SHP77 (cell line): ENCODE data around the gene TAS2R9.
"Not testable (repeated sequence)": the region's sequence is repeated elsewhere in the genome, so short reads cannot be mapped to it uniquely, and the experiment has no call there.

ENCODE experiments used
- DNase-seq, 2 experiments: peaks; one replicate each; lab custom pipeline; 2025; lab: John Stamatoyannopoulos, UW

Gene TAS2R9, protein sequence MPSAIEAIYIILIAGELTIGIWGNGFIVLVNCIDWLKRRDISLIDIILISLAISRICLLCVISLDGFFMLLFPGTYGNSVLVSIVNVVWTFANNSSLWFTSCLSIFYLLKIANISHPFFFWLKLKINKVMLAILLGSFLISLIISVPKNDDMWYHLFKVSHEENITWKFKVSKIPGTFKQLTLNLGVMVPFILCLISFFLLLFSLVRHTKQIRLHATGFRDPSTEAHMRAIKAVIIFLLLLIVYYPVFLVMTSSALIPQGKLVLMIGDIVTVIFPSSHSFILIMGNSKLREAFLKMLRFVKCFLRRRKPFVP

DNA sequence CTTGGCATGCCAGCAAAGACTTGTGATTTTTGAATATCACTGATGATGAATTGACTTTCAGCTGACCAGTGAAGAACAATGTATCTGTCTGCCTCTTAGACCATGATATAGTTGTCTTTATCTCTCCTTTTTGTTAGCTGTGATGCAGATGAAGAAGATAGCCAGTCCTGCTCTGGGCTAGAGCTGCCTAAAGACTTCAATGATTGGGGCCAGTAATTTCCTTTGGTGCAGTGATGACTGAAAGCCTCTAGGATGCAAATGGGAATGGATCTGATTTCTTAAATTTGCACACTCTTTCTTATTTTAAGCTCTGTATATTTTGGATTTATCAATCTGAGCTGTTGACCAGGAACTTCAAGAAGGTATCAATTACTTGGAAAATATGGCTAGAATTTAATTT, at the start of gene TAS2R9:
Gene TAS2R9 (minus strand): TSS at position 101 of the 400 bp plus-strand sequence. CDS start 93 bp downstream, at position 8.
- DNase-seq, result no peak

DNA sequence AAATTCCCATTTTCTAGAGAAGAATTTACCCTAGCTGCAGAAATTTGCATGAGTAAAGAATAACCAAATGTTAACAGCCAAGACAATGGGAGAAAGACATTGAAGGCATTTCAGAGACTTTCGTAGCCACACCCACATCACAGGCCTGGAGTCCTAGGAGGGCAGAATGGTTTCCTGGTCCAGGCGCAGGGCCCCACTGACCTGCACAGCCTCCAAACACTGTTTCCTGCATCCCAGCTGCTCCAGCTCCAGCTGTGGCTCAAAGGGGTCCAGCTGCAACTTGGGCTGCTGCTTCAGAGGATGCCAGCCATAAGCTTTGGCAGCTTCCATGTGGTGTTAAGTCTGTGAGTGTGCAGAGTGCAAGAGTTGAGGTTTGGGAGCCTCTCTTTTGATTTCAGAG, 45.8 kb upstream of the TAS2R9 start:
- no peak for DNase-seq

DNA sequence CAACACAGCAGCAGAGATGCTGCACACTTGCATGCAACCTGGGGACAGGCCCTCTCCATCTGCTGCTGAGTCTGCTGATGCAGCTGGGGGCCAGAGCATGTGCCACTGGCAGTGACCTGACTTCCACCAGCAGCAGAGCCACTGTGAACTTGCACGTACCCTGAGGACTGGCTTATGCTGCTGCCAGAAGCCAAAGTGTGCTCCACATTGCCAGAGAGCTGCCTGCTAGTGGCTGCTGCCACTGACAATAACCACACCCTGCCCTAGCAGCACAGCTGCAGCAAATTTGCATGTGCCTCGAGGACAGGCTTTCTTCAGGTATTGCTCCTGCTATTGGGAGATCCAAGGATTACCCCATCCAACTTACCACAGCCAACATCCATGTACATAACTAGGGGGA, 43.8 kb upstream of the TAS2R9 start:
- DNase-seq, result no peak

DNA sequence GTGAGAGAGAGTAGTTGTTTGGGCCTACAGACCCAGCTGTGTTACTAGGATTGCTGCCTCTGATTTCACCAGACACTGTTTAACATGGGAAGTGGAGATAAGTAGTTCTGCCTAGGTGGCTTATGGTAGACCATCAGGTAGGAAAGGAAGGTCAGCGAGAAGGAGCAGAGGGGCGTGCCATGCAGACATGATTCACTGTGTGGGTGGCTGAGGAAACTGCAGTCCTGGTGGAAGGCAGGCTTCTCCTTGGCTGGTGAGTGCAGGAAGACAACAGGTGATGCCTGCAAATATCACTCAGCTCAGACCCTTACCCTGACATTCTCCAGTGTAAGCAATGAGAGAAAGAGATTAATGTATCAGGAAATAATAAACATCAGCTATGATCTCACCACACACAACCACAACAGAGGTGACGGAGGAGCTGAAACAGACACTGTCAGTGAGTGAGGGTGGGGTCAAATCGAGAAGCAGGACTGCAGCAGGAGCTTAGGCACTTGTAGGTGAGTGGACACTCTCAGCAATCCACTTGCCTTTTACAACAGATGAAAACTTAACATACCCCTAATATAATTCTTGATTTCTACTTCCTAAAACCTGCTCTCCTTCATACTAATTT, 41.4 kb upstream of the TAS2R9 start:
- DNase-seq, result no peak

DNA sequence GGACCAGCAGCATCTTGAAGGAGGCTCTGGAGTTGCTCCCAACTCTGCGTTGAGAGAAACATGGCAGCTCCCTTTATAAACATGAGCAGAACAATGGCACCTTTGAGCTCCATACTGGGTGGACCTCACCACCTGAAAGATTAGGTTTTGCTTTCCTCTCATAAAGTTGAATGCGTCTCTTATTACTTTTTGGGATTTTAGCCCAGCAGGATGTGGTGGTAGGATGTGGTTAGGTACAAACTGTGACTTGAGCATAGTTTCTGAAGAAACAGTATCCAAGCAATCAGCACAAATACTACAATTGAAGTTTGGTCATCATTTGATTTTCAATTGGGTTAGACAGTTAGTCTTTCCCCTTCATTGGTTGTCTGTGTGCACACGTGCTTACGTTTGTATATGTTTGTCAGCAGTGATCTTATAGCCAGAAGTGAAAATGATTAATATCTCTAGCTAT, 39.5 kb upstream of the TAS2R9 start, which contains the start of gene PRR4:
Gene PRR4 (minus strand): TSS at position 51 of the 454 bp plus-strand sequence. CDS start 38 bp downstream, at position 13.
- no peak for DNase-seq

DNA sequence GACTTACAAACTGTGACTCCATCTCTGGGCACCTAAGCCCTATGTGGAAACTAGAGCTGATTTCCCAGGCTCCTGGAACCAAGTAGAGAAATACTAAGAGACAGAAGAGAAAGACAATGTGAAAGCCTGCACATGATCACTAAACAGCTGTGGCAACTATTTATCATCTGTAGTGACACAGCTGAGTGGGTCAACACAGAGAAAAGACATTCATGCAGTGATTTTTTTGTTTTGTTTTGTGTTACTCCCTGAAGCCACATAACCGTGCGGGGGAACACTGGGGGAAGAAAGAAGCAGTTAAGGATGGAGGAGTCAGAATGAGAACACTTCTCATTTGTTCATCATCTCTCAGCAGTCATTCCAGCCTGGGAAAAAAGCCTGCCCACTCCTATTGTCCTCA, 37.8 kb upstream of the TAS2R9 start:
- DNase-seq, result no peak

DNA sequence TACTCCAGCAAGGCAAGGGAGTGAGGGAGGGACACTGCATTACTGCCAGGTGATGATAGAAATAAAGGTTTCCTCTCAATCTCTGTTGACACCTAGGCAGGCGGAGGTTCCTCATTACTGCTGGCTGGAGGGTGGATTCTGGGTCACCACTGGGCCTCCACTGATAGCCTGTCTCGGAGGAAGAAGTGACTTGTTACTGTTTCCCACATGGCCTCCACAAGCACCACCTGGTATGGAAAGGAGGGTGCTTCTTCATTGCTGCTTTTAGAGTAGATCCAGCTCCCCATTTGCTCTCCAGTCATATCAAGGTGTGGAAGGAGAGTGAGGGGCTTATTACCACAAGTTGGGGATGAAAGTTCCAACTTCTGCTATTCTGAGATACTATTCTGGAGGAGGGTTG, 32.9 kb upstream of the TAS2R9 start:
- DNase-seq, result no peak

DNA sequence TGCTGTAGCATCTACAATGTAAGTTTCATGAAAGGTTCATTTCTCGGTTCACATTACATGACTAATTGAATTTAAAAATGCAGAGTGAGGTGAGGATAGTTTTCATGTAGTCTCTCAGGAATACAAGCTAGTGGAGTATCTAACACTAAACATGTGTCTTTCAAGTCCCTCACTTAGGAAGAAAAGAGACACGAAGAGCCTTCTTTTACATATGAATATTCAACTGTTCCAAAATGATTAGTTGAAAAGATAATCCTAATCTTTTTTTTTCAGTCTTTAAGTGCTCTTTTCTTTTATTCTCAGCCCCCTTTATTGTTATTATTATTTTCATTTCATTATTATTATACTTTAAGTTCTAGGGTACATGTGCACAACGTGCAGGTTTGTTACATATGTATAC, 28.5 kb upstream of the TAS2R9 start:
- no peak for DNase-seq

DNA sequence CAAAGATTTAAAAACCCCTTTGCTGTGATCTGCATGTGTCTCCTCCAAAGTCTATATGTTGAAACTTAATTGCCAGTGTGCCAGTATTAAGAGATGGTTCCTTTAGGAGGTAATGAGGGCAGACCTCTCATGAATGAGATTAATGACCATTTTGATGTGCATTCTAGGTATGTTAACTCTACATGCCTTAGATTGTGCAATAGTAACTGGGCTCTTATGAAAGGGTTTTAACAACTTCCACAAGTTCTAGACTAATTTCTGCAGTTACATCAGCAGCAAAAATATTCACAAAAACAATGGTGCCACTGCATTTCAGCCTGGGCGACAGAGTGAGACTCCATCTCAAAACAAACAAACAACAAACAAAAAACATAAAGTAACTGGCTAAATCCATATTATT, 20.0 kb upstream of the TAS2R9 start:
- no peak for DNase-seq

DNA sequence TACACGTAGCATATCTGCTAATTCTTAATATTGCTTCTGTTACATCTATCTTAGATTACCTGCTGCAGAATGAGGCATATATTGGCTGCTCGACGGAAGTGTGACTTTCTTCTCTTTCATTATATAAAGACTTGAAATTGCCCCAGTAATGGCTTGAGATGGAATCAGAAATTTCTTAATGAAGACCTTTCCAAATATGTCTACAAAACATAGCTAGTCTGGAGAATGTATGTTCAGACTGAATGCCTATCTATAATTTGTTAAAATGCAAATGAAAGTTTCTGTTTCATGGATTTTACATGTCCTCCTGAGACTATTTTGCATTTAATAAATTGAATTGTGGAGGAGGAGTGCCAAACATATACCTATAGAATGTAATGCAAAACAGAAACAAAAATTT, 16.3 kb upstream of the TAS2R9 start, which contains the start of gene TAS2R10:
Gene TAS2R10 (minus strand): TSS at position 101 of the 400 bp plus-strand sequence. CDS start 89 bp downstream, at position 12.
- no peak for DNase-seq

DNA sequence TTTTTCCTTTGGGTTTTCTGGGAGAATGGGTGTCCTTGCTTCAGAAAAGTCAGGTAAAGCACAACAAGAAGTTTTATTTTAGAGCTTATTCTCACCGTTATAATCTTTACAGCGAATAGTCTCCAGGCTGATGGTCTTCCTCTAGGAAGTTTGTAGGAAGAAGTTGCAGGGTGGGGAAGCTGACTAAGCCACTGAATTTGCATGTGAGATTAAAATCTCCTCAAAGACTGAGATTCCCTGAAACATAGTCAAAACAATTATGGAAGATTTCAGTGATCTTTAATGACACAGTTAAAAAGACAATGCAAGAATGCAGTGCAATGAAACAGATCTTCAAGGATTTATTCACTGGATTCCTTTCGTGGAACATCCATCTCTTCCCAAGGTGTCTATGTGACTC, 15.0 kb upstream of the TAS2R9 start:
- DNase-seq, result no peak

DNA sequence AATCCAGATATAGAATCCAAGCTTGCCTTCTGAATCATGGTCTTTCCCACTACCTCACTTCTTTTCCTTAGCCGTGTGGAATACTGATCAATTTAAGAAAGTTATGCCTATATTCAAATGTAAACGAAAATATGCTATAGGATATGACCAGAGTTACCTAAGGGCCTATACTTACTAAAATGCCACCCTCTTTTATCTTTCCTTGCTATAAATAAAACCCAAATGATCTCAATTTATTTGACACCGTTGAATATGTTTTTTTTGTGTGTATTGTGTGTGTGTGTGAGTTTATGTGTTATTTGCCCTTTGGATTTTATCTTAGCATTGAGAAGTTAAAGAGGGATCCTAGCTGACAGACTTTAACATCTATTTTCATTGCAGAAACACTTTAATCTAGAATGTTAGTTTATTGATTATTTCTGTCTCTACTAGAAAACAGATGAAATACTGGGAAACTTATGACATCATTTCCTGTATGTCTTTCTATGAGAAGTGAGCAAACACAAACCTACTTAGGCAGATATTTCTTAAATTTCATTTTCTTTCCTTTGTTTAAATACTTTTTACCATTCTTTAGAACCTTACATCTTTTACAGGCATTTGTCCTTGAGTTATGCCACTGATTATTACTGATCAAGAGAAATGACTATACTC, 2.0 kb upstream of the TAS2R9 start:
- DNase-seq, result no peak

DNA sequence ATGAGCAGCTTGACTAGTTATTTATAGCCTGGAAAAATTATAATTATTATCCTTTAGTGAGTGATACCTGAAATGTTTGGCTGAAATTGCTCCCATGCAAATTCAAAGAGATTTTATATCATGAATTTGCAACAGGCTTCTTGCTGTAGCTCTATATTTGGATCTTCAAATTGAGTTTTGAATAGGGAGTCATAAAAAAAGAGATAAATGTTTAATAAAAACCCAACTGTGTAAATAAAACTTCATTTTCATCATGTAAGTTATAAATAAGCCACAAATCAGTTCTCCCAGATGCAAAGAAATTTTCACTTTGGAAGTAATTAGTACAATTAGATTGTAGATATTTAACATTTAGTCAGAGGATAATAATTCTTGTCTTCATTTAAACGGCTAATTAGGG, 2.8 kb downstream of the TAS2R9 start, which contains the start of gene TAS2R8:
Gene TAS2R8 (minus strand): TSS at position 101 of the 400 bp plus-strand sequence. CDS start 306 bp downstream, outside the sequence.
- no peak for DNase-seq

DNA sequence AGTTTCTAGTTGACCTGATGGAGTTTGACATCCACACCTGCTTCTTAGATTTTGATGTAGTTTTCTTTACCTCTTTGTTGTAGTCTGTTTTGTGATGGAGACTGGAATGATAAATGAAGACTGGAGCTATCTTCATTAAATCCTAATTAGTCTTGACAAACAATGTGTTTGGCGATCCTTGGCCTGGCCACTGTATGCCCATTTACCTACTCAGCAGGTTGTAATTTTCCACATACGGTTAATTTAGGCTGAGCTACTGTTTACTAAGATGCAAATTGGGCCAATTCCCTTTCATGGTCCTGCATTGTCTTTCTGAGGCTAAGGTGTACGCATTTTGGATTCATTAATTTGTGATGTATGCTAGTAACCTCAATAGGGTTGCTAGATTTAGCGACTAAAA, 7.4 kb downstream of the TAS2R9 start, which contains the start of gene TAS2R7:
Gene TAS2R7 (minus strand): TSS at position 41 of the 400 bp plus-strand sequence. CDS start 57 bp downstream, outside the sequence.
- DNase-seq, result no peak

DNA sequence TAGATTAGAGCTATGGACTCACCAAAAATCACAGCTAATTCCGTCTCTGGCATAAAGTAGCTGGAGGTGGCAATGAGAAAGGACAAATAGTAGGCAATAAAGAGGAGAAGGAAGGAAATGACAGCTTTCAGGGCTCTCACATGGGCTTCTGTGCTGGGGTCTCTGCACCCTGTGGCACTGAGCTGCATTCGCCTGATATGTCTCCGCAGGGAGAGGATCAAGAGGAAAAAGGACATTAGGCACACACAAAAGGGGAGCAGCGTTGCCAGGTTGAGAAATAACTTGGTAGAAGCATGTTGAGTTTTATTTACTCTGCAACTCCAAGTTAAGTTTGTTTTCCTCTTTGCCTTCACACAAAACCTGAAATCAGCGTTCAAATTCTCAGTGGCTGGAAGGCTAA, 8.2 kb downstream of the TAS2R9 start:
- no peak for DNase-seq

DNA sequence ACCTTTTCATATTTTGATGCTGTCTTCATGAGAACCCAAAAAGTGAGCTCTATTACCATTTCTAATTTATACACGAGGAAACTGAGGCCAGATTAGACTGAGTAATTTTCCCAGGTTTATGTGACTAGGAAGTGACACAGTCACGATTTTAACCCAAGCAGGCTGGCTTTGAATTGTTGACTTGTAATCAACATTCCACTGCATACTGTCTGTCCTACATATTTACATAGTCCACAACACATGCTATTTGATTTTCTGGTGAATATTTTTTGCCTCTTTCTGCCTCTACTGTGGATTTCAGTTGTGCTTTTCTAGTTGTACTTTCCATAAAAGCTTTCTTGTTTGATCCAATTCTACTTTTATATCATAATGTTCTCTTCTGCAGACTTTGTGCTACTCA, 15.7 kb downstream of the TAS2R9 start:
- no peak for DNase-seq

DNA sequence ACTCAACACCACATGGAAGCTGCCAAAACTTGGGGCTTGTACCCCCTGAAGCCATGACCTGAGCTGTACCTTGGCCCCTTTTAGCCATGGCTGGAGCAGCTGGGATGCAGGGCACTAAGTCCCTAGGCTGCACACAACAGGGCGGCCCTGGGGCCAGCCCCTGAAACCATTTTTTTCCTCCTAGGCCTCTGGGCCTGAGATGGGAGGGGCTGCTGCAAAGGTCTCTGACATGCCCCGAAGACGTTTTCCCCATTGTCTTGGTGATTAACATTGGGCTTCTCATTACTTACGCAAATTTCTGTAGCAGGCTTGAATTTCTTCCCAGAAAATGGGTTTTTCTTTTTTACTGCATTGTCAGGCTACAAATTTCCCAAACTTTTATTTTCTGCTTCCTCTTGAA, 18.2 kb downstream of the TAS2R9 start:
- not testable (repeated sequence) for DNase-seq

DNA sequence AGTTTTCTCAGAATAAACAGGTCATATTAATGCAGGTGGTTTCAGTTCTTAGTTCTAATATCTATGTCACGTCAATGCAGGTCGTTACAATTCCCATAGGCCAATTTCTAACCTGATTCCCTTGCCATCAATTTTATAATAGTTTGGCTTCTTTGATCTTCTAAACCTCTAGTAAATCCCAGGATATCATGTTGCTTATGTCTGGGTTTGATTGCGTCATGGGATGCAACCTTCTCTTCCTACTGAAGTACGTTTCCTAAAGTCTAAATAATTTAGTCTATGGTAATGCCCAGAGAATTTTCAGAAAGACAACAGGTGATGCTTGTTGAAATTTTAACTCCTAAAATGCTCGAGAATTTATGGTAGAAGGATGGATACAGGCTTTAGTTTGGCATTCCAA, 26.7 kb downstream of the TAS2R9 start:
- no peak for DNase-seq

DNA sequence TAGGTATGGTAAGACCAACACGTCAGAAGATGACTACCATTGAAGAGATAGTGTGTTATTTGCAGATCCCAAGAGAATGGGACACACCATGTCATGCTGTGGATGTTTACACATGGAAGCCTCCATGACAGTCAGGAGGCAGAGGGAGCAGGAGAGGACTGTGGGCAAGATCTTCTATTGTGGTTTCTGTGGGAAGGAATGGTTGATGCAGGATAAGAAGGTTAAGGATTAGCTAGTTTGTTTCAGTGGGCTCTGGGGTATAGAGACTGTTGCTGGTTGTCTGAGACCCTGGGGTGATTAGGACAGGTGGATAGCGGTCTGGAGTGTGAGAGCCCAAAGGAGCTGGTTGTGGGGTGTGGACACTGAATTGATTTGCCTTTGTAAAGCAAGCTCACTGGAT, 30.9 kb downstream of the TAS2R9 start:
- DNase-seq, result no peak

DNA sequence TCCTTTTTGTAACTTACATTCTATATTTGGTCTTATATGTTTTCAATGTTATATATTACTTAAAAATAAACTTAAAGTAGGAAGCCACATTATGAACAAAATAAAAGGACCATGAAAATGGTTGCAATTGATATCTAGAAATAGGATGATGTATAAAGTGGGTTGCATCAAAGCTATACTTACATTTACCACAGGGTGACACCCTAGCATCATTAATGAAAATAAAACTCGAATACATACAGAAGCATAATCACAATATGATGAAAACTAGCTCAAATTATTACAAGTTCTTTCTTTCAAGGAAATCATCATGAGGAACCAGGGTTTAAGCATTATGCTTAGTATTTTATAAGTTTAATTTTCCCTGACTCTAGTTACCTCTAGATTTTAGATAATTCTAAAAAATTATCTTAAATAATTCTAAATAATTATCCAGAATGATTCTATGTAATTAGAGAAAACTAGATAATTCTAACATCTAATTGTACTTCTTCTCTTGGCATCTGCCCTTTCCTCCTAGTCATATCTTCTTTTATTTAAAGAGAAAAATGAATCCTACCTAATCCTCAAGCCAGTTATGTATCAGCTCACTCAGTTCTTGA, 38.7 kb downstream of the TAS2R9 start:
- no peak for DNase-seq

DNA sequence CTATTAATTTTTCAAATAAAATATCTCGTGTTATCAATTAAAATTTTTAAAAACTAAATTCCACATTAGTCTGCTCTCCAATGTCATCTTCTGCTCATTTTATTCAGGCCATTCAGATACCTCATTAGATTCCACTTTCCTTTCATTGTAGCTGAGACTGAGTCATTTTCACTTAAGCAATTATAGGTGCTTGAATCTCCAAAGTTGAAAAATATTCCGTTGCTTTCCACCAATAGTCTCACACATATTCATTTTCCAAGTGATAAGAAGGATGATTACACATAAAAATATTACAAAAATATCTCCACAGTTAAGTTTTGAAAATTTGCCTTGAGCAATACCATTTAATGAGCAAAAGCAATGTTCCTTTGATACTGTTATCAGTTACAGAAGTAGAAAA, 50.3 kb downstream of the TAS2R9 start:
- DNase-seq, result no peak
